ENCODE results near the gene ATXN1L.
"Not testable (repeated sequence)": the region's sequence is repeated elsewhere in the genome, so short reads cannot be mapped to it uniquely, and the experiment has no call there.

Gene ATXN1L

DNA sequence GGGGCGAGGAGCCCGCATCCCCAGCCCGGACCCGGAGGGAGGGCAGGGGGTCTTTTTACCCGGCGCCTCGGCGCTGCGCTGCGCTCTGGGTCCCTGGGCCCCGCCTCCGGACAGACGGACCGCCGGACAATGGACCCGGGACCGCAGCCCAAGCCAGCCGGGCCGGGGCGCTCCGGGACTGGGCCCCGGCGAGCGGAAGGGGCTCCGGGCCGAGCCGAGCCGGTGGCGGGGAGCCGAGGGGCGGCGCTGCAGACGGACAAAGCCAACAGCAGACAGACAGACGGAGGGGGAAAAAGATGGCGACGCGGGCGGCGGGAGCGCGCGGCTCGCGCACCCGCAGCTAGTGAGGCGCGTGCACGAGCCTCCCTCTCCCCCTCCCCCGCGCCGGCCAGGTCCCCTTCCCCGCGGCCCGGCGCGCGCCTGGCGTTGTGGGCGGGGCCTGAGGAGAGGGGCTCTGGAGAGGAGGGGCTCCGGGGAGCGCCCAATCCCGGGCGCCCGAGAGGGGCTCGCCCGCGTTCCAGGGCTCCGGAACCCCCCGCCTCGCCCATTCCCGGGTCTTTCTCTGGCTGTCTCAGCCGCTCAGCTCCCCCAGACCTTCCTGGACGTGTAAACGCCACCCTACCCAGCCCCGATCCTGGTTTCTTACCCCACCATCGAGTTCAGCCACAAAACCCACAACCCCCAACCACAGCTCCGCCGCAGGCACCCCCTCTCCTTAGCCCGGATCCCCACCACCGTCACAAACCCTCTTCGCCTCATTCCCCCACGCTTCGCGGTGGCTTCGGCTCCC, 38.3 kb downstream of the ATXN1L start, which contains the start of gene ZNF821:
TSS of gene ZNF821 (minus strand) at position 334 of the 790 bp plus-strand sequence. CDS start 4,236 bp downstream, outside the sequence.
- in situ Hi-C loops (cut with MboI; ENCODE audit: low pct_unique_long_range_greater_than_20kb, low sequenced_read_pairs): no loop called here
- DNase-seq: peak; percentile 89

DNA sequence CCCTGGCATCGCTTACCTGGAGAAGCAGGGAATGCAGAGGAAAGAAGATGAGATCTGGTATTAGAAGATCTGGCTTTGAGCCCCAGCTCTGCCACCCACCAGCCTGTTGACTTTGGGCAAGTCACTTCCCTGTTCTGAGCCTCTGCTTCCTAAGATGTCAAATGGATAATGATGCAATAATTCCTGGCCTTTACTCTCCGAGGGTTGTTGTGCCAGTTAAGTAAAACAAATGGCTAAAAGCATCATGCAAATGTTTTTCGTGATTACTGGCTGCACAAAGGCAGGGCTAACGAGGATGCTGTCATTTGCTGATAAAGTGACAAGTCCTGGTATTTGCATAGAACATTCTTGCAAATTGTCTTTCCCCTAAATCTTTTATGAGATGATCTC, 39.5 kb downstream of the ATXN1L start:
- in situ Hi-C loops (cut with MboI; ENCODE audit: low pct_unique_long_range_greater_than_20kb, low sequenced_read_pairs): no loop called here
- DNase-seq: peak; percentile 35

DNA sequence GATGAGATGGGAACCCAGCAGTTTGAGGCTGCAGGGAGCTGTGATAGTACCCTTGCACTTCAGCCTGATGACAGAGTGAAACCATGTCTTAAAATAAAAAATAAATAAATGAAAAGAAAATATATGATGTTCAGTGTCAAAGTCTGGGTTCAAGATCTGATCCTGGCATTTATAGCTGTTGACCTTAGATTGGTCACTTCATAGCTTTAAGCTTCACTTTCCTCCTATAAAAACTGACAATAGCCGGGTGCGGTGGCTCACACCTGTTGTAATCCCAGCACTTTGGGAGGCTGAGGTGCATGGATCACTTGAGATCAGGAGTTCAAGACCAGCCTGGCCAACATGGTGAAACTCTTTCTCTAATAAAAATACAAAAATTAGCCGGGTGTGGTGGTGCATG, 43.4 kb downstream of the ATXN1L start:
- no peak for DNase-seq

DNA sequence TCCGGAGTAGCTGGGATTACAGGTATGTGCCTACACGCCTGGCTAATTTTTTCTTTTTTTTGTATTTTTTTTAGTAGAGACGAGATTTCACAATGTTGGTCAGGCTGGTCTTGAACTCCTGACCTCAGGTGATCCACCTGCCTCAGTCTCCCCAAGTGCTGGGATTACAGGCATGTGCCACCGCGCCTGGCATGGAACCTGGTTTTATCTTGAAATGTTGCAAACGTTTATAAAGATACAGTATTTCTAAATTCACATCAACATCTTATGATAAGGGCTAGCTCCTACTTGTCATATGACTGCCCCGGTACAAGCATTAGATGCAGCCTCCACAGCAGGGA, 48.1 kb downstream of the ATXN1L start:
- no peak for DNase-seq
- in situ Hi-C loops (cut with MboI; ENCODE audit: low pct_unique_long_range_greater_than_20kb, low sequenced_read_pairs): no loop called here

More for the DNA sequence above, 43.4 kb downstream of the ATXN1L start:
- in situ Hi-C loops (cut with MboI; ENCODE audit: low pct_unique_long_range_greater_than_20kb, low sequenced_read_pairs): no loop called here

DNA sequence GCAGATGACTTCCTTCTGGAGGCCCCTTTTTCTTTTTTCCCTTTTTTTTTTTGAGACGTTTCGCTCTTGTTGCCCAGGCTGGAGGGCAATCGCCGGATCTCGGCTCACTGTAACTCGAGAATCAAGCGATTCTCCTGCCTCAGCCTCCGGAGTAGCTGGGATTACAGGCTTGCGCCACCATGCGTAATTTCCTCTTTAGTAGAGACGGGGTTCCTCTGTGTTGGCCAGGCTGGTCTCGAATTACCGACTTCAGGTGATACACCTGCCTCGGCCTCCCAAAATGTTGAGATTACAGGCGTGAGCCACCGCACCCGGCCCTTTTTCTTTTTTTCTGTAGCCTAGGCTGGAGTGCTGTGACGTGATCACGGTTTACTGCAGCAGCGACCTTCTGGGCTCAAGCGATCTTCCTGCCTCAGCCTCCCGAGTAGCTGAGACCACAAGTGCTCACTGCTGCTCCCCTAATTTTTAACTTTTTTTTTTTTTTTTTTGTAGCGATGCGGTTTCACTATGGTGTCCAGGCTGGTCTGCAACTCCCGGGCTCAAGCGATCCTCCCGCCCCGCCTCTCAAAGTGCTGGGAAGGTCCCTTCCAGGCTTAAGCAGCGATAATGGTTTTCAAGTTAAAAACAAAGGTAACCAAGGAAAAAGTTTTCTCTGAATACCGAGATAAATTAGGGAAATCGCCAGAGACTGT, 48.6 kb downstream of the ATXN1L start:
- peak; percentile 82 for DNase-seq
- in situ Hi-C loops (cut with MboI; ENCODE audit: low pct_unique_long_range_greater_than_20kb, low sequenced_read_pairs): no loop called here

DNA sequence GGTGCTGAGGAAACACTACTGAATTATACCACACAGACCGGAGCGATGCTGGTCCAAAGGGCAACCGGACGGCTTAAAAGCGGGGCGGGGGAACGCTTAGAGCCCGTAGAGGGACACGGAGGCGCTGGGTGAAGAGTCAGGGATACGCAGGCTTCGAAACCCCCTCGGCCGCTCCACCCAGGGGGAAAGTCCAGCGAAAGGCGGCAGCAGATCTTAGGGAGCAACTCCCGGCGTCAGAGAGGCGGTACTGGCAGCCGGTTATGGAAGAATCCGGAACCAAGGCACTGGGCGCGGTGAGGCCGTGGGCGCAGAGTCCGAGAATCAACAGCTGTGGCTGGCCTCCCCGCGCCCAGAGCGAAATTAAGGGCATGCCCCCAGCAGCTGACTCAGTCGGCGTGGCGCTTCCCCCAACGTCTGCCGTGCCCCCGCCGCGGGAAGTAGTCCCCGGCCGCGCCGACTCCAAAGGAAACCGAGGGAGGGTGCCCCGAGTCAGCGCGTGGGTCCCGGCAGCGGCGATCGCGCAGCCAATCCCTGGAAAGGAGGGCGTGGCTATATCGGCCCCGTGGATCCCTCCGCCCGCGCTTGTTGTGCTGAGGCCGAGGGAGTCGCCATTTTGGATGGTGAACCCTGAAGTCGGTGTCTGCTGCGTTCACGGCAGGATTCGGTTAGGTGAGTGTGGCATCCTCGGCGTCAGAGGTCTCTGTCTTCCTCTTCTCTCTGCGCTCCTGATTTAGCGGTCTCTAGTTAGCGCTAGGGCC, 49.3 kb downstream of the ATXN1L start, which contains the start of gene IST1:
TSS of gene IST1 (plus strand) at position 611 of the 758 bp plus-strand sequence. CDS start 20,110 bp downstream, outside the sequence.
- in situ Hi-C loops (cut with MboI; ENCODE audit: low pct_unique_long_range_greater_than_20kb, low sequenced_read_pairs): no loop called here
- peak; percentile 98 for DNase-seq

DNA sequence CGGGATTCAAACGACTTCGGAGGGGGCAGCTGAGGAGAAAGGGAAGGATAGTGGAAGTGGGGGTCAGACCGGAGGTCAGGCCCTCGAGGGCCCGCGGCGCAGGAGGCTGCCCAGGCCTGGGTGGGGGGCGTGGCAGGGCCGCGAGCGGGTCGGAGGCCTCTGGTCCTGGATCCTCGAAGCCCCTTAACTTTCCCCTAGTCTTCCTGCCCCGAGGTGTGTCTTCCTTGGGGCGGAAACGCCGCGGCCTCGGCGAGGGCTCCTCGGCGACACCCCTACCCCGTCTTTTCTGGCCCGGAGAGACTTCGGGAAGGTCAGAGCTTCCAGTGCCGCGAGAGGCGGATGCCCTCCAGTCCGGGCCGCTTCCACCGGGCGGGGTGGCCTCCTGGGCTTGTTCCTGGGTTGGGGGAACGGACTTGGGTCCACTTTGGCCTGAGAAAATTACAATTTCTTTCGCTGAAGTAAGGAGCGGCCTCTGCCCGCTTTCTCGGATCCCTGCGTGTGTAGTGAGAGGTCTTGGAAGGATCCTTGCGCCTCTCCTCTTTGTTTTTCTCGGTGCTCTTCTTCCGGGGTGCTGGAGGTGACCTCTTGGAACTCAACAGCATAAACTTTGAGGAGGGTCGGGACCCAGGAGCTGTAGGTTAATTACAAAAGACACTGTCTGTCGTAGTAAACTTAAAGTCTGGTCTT, 50.0 kb downstream of the ATXN1L start:
- in situ Hi-C loops (cut with MboI; ENCODE audit: low pct_unique_long_range_greater_than_20kb, low sequenced_read_pairs): no loop called here
- DNase-seq: no peak

DNA sequence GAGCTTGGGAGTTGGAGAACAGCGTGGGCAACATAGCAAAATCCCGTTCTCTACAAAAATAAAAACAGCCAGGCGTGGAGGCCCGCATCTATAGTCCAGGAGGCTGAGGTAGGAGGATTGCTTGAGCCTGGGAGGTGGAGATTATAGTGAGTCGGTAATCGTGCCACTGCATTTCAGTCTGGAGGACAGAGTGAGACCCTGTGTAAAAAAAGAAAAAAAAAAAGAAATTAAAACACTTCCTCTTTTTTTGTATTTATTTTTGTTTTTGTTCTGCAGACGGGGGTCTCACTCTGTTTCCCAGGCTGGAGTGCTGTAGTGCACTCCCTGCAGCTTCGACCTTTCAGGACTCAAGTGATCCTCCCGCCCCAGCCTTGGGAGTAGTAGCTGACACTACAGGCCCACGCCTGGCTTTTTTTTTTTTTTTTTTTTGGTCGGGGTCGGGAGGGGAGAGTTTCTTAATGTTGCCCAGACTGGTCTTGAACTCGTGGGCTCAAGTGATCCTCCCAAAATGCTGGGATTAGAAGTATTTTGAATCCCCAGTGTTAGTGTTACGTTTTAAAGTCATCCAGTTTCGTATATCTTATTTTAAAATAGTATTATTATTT, 51.1 kb downstream of the ATXN1L start:
- DNase-seq: peak; percentile 35
- in situ Hi-C loops (cut with MboI; ENCODE audit: low pct_unique_long_range_greater_than_20kb, low sequenced_read_pairs): no loop called here

DNA sequence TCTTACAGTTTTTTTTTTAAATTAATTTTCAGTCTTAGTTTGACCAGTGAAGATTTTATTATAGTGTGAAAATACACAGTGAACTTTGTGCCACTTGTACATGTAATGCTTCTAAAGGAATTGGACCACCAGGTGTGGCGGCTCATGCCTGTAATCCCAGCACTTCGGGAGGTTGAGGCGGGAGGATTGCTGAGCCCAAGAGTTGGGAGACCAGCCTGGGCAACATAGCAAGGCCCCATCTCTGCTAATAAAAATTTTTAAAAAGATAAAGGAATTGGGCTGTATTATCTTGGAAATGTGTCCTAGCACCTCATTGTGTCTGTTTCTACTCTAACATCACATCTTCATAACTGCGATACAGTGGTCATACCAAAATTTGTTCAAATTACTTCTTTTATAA, 53.4 kb downstream of the ATXN1L start:
- DNase-seq: no peak
- in situ Hi-C loops (cut with MboI; ENCODE audit: low pct_unique_long_range_greater_than_20kb, low sequenced_read_pairs): no loop called here

DNA sequence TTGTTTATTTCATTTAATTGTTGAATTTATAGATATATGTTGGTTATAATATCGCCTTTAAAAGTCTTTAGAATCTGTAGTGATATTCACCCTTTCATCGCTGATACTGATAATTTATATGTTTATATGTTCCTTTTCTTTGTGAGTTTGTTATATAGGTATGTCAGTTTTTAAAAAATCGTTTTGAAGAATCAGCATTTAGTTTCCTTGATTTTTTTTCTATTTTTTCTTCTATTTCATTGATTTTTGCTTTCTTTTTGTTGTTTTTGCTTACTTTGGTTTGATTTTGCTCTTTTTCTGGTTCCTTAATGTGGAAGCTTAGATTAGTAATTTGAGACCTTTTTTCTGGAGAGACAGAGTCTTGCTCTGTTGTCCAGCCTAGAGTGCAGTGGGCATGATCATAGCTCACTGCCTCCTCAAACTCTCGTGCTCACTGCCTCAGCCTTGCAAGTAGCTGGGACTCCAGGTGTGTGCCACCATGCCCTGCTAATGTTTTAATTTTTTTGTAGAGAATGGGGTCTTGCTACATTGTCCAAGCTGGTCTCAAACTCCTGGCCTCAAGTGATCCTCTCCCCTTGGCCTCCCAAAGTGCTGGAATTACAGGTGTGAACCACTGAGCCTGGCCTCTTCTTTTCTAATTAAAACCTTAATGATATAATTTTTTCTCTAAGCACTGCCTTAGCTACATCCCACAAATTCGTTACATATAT, 57.0 kb downstream of the ATXN1L start:
- in situ Hi-C loops (cut with MboI; ENCODE audit: low pct_unique_long_range_greater_than_20kb, low sequenced_read_pairs): no loop called here

DNA sequence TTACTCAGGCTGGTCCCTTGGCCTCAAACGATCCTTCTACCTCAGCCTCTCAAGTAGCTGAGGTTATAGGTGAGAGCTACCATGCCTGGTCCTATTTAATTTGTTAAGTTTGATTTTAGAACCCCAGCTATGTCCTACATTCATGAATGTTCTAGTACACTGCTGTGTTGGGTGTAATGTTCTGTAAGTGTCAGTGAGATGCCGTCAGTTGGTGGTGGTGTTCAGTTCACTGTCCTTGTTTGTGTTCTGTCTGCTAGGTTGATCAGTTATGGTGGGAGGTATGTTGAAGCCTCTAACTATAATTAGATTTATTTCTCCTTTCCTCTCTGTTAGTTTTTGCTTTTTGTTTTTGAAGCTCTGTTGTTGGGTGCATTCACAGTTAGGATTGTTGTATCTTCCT, 57.8 kb downstream of the ATXN1L start:
- DNase-seq: no peak
- in situ Hi-C loops (cut with MboI; ENCODE audit: low pct_unique_long_range_greater_than_20kb, low sequenced_read_pairs): no loop called here

More for the DNA sequence above, 57.0 kb downstream of the ATXN1L start:
- no peak for DNase-seq

DNA sequence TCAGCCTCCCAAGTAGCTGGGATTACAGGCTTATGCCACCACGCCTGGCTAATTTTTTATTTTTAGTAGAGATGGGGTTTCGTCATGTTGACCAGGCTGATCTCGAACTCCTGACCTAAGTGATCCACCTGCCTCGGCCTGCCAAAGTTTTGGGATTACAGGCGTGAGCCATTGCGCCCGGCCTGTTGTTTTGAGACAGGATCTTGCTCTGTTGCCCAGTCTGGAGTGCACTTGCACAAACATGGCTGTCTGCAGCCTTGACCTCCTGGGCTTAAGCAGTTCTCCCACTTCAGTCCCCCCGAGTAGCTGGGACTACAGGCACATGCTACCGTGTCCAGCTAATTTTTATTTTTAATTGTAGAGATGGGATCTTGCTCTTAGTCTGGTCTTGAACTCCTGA, 58.5 kb downstream of the ATXN1L start:
- no peak for DNase-seq
- in situ Hi-C loops (cut with MboI; ENCODE audit: low pct_unique_long_range_greater_than_20kb, low sequenced_read_pairs): no loop called here

DNA sequence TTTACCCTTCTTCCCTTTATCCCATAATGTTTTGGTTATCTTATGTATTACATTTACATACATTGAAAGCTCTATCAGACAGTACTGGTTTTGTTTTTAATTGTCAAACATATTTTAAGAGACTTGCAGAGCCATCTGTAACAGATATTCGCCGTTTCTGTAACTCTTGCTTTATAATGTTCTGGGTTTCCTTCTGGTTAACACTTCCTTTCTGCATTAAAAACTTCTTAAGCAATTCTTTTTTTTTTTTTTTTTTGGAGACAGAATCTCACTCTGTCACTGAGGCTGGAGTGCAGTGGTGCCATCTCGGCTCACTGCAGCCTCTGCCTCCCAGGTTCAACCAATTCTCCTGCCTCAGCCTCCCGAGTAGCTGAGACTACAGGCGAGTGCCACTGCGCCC, 60.0 kb downstream of the ATXN1L start:
- in situ Hi-C loops (cut with MboI; ENCODE audit: low pct_unique_long_range_greater_than_20kb, low sequenced_read_pairs); DNase-seq: not testable (repeated sequence)
